NCI-H1105 (cell line): ENCODE data around the gene TBC1D13.
"Not testable (repeated sequence)": the region's sequence is repeated elsewhere in the genome, so short reads cannot be mapped to it uniquely, and the experiment has no call there.

Experiments used
- DNase-seq: peaks from one replicate; lab custom pipeline; 2025; lab: John Stamatoyannopoulos, UW

TBC1D13 gene

DNA sequence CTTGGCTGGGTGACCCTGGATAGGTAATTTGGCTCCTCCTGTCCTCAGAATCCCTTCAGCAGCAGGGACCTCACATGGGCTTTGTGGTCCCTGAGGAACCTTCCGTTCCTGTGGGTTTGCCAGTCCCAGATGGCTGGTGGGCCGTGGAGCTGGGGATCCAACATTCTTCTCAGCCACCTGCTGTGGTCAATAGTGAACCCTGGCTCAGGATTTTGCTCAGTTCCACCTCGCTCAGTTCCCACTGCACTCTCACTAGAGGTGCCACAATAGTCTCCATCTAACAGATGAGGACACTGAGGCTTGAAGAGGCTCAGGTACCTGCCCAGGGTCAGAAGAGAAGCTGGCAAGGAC is 59.6 kb downstream of the TBC1D13 start:
- DNase-seq: no peak

DNA sequence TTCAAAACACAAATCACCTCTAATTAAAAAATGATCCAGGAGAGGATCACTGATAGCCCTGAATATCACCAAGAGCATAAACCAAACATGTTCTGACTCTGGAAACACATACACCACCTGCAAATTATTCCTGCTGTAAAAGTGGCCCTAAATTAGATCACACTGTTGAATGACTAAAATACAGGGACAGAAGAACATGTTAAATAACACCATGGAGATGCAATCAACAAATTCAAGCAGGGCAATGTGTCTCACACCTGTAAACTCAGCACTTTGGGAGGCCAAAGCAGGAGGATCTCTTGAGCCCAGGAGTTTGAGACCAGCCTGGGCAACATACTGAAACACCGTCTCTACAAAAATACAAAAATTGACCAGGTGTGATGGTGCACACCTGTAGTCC is 60.8 kb downstream of the TBC1D13 start:
- DNase-seq: no peak

DNA sequence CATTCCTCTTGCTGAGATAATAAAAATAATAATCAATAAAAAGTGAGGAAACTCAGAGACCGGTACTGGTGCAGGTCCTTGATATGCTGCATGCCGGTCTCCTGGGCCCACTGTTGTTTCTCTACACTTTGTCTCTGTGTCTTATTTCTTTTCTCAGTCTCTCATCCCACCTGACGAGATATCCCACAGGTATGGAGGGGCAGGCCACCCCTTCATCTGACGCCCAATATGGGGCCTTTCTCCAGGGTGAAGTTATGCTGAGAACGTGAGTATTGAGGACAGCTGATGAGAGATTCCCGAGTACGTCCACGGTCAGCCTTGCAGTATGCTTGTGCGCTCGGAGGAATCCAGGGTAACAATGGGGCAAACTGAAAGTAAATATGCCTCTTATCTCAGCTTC is 64.0 kb downstream of the TBC1D13 start:
- not testable (repeated sequence) for DNase-seq

DNA sequence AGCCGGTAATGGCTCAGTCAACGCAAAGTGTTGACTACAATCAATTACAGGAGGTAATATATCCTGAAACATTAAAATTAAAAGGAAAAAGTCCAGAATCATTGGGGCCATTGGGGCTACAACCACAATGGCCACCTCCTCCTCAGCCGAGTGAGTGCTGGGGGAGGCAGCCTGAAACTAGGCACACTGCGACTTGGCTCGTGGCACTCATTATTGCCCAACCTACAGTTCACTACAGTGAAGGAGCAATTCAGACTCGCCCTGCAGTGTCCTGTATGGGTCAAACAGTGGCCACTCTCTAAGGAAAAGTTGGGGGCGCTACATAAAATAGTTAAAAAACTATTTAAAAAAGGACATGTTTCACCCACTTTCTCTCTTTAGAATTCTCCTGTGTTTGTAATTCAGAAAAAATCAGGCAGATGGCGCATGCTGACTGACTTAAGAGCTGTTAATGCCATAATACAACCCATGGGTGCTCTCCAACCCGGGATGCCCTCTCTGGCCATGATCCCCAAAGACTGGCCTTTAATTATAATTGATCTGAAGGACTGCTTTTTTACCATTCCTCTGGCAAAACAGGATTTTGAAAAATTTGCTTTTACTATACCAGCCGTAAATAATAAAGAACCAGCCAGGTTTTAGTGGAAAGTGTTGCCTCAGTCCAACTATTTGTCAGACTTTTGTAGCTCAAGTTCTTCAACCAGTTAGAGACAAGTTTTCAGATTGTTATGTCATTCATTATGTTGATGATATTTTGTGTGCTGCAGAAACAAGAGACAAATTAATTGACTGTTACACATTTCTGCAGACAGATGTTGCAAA is 64.9 kb downstream of the TBC1D13 start:
- DNase-seq: not testable (repeated sequence)

DNA sequence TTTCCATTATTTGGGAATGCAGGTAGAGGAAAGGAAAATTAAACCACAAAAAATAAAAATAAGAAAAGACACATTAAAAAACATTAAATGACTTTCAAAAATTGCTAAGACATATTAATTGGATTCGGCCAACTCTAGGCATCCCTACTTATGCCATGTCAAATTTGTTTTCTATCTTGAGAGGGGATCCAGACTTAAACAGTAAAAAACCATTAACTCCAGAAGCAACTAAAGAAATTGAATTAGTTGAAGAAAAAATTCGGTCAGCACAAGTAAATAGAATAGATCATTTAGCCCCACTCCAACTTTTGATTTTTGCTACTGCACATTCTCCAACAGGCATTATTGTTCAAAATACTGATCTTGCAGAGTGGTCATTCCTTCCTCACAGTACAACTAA is 65.6 kb downstream of the TBC1D13 start:
- DNase-seq: not testable (repeated sequence)

DNA sequence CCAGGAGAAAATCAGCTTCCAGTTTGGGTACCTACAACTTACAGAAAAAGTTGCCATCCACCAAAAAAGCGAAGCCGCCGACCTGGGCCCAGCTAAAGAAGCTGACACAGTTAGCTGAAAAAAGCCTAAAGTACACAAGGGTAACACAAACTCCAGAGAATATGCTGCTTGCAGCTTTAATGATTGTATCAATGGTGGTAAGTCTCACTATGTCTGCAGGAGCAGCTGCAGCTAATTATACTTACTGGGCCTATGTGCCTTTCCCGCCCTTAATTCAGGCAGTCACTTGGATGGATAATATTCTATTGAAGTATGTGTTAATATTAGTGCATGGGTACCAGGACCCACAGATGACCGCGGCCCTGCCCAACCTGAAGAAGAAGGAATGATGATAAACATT is 67.4 kb downstream of the TBC1D13 start:
- not testable (repeated sequence) for DNase-seq

DNA sequence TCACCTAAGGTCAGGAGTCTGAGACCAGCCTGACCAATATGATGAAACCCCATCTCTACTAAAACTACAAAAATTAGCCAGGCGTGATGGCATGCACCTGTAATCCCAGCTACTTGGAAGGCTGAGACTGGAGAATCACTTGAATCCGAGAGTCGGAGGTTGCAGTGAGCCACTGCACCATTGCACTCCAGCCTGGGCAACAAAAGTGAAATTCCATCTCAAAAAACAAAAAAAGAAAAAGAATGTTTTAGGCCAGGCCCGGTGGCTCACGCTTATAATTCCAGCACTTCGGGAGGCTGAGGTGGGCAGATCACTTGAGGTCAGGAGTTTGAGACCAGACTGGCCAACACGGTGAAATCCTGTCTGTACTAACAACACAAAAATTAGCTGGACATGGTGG is 71.4 kb downstream of the TBC1D13 start:
- not testable (repeated sequence) for DNase-seq
